Measurements from ENCODE around the gene CSNK2A3.

The CSNK2A3 gene

DNA sequence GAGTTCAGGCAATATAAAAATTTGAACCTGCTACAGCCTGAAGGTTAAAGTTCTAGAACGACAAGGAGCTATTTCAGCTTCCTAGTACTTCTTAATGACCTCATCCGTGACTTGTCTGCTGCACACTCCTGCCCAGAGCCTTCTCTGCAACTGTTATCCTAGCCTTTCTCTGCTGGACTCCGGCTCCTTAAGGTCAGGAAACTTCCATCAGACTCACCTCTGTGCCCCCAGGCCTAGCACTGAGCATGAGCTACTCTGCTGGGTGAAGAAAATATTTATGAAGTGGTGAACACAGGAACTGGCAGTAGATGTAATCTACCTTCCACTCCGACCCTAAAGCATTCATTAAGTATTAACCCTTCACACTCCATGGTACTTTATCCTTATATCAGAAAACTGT is 18.4 kb downstream of the CSNK2A3 start:
- DNase-seq, result no peak

DNA sequence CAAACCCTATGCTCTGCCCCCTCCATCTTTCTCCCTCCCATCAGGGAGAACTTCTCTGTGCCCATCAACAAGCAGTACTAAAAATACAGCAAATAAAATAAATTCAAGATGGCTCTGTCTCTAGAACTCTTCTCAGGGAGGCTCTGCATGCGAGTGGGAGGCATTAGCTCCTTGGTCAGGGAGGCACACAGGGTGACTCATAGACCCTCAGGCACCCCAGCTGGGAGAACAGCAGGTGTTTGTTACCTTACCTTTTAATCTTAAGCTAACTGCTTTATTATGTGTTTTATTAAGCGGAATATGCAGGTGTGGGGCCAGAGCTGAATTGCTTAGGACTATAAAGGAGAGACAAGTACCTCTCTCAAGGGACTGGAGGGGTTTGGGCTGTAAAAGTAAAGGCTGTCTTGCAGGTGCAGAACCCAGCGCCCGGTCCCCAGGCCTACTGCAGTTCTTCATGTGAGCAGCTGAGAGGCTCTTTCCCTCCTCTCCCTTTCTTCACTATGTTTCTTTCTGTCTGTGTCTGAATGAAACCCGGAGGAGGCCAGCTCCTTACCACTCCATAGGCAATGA is 20.8 kb downstream of the CSNK2A3 start:
- peak; percentile 29 for DNase-seq

DNA sequence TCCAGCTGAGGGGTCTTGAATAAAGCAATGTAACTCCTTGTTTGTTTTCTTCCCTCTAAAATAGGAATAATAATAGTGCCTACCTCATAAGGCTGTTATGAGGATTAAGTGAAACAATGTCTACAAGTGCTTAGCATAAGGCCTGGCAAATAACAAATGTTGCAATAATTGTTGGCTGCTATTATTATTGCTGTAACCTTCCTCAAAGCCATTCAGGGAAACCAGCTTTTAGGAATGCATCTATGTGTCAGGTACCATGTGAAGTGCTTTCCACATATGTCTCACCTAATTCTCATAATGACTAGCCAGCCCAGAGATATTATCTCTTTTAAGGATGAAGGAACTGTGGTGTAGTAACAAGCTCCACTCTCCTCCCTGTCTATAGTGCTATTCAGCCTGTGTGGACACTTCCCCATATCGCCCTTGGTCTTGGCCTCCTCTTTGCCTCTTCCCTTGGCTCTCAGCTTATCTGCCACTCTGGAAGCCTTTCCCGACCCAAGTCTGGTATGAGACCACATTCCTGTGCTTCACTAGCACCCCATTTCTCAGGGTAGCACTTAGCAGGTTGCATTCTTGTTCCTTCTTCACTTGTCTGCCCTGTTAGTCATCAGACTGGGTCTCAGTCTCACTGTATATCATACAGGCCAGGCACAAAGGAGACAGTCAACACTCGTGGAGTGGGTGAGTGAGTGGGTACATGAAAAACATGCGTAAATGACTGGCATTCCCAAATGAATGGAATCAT is 23.8 kb downstream of the CSNK2A3 start:
- no peak for DNase-seq

DNA sequence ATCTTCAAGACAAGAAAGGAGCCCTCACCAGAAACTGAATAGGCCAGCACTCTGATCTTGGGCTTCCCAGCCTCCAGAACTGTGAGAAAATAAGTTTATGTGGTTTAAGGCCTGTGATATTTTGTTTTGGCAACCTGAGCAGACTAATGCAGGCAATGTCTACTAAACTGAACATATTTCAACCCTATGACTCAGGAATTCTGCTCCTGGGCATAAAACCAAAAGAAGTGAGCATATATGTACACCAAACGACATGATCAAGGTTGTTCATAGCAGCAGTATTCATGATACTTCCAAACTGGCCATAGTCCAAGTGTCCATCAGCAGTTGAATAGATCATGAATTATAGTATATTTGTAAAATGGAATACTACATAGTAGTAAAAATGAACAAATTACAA is 29.0 kb downstream of the CSNK2A3 start:
- DNase-seq, result peak; percentile 31

DNA sequence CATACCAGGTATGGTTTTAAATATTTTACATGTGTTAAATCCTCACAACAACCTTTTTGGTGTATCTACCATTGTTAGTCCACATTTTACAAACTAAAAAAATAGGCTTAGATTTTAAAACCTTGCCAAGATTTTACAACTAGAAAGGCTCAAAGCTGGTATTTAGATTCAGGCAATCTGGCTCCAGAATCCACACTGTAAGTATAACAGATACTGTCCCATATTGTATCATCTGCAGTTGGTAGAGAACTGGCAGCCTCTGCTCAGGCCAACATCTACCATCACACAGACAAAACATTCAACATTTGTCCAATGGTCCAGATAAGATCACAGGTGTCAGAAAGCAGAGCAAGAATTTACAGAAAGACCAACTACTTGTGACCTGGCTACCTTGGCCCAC is 30.9 kb downstream of the CSNK2A3 start:
- DNase-seq, result no peak

DNA sequence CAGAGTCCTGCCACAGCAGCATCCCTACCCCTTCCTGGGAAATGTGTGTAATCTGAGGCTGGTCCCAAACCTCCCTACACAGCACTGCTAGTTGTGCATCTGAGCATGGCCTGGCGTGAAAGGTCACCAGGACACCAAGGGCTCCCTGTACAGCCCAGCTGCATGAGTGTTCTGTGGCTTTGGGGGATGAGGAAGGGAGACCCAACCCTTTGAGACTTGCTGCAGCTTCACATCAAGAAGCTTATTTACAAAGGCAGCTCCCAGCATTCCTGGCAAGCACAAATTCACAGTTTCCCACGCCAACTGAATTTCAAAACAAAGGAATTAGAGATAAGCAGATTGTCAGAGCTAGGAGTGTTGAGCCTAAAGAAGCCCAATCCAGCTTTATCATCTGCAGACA is 32.2 kb downstream of the CSNK2A3 start:
- no peak for DNase-seq

DNA sequence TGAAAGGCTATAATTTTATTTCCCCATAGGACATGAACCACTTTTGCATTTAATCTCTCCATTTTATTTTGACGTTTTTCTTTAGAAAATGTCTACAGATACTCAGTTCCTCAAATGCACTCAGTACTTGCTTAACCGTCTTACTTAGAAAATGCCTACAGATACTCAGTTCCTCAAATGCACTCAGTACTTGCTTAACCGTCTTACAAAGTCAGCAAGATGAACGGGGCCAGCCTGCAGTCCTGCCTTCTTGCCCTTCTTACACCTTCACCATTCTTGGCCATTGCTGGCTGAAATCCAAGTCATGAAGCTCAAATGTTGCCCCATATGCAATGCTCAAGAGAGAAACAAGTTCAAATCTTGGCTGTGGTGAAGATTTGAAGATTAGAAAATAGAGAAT is 34.1 kb downstream of the CSNK2A3 start:
- no peak for DNase-seq

DNA sequence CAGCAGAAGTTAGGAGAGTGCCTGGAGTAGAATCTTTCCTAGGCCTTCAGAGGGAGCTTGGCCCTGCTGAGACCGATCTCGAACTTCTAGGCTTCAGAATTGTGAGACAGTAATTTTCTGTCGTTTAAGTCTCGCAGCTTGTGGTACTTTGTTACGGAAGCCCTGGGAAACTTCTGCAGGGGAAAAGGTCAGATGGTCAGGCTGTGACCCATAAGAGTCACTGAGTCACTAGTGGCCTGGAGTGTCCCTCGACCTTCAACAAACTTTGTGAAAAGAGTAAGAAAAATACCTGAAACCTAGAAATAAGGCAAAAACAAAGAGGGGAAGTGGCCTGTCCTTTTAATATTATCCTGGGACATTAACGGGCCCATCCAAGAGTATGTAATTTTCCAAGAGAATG is 34.6 kb downstream of the CSNK2A3 start:
- DNase-seq, result no peak

DNA sequence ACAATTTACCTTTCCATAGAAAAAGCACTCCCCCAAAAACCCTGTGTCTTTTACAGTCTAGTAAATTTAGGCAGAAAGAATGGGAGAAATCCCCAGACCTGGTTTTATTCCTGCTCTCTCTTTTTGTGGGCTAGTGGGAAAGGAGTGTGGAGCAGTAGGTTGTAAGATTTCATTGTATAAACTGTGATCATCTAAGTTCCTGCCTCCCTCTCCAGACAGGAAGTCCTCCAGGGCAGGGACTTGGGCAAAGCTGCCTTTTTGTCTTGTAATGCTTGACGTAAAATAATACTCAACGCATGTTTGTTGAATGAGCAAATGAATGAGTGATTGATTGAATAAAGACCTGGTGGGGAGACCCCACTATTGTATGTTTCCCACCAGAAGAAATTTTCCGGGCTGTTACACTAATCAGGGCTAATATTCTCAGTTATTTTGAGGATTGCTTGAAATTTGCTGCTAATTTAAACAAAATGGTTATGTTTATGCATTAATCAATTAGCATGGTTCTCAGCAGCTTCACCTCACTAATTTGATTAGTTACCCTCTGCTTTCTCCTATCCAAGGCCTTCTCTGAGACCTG is 36.3 kb downstream of the CSNK2A3 start:
- DNase-seq, result no peak

DNA sequence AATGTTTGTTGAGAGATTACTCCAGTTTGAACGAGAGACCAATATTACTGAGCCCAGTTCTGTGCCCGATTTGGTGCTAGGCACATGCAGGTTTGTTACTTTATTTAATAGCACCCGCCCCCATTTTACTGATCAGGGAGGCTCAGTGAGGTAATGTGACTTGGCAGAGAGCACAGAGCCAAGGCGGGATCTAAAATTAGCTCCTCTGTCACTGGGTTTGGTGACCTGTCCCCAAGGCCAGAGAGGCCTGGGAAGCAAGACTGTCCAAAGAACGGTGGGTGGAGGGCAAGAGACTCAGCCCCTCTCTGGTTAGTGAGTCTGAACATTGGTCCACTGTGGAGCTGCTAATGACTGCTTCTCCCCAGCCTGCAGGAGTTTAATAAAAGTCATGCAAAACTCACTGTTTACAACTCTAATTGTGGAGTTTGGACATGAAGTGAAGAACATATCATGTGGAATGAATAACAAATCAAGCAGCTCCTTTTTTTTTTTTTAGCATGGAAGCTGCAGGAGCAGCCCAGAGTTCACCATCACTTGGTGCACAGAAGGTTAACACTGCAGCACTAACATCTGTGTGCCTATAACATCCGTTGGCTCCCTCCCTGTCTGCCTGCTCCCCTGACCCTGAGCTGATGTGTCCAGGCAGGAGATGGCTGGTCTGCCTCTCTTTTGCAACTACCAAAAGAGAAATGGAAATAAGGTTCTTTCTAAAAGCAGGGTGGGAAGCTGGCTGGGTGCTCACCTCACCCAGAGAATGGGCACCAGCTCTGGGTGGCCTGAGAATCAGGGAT is 39.0 kb downstream of the CSNK2A3 start:
- DNase-seq, result no peak

DNA sequence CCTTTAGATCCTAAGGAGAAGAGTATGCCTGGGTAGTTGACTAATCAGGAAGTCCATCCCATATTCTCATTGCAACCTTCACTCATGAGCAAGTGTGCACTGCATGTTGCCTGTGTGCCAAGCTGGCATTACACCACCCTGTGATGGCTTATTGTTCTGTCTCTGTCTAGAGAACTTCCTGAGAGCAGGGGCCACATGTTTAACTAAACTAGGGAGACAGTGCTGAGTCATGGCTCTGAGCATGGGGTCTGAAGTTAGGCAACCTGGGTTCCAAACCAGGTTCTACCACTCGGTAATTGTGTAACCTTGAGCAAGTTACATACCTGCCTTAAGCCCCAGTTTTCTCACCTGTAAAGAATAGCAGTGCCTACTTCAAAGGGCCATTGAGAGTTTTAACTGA is 39.6 kb downstream of the CSNK2A3 start:
- peak; percentile 68 for DNase-seq

DNA sequence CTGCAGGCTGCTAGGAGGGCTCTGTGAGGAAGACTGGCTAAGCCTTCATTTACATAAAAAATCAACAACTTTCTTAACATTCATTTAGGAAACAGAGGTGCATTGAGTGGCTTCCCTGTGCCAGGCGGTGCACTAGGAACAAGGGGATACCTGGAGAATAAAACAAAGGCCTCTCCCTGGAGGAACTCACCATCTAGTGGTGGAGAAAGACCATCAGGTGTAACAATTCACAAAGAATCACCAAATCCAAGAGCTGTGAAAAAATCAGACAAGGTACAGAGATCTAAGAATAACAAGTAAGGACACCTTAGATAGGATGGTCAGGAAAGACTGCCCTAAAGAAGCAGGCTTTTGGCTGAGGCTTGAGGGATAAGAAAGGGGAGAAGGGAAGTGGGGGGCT is 40.3 kb downstream of the CSNK2A3 start:
- no peak for DNase-seq

DNA sequence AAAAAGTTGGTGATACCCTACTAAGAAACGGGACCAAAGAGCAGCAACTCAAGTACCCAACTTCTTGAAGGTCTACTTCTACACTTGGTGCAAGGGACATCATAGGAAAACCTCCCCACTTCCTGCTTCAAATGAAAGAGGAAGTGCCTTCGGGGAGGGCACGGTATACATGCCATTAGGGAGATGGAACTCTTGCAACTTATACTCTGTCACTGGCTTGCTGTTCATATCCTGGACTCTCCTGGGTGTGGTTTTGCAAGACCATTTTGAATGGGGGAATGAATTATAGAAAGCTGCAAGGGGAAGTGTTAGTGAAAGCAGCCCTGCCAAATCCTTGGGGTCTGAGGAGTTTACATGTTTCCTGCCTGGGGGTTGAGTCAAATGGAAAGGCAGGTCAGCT is 41.9 kb downstream of the CSNK2A3 start:
- DNase-seq, result no peak

DNA sequence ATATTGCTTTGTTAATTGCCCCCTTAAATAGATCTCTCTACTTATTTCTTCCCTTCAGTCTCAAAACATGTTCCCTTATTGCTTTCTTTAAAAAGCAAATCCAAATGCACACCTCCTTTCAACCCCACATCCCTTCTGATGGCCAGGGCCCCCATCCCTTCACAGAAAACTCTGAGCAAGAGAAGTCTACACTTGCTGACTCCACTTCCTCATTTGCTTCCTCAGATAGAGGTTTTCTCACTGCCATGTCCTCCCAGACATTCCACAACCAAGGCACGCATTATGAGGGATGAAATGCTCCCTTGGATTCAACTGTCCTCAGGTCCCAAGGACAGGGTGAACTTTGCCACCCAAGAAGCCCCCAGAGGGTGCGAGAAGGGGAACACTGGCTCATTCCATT is 43.1 kb downstream of the CSNK2A3 start:
- DNase-seq, result no peak

DNA sequence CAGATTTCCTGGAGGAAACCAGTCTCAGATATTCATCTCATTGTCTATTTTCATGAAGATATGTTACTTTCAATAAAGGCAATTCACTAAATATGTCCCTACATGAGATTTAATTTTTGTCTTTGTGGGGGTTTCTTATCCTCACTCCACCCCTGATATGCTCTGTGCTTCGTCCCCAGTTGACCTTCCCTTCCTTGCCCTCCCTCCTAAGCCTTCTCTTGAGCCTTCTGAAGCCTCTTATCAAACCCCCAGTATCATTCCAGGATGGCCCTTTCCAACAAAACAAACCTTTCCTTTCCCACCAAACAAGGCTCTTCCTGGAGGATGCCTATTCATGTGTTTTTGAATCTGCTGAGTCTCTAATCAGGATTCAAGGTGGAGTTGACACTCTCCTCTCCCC is 44.8 kb downstream of the CSNK2A3 start:
- no peak for DNase-seq

DNA sequence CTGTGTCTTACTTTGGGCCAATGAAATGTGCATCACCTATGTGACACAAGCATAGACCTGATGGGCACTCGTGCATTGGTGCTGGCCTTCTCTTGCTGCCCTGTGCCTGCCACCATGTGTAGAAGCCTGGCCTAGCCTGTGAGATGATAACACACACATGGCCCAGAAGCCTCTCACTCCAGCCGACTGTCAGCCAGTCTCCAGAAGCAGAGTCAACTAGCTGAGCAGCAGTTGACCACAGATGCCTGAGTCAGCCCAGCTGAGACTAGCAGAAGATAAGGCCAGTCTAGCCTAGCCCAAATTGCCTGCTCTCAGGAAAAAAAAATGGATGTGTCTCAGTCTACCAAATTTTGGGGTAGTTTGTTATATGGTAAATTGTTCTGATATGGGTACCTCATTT is 46.2 kb downstream of the CSNK2A3 start:
- peak; percentile 20 for DNase-seq

DNA sequence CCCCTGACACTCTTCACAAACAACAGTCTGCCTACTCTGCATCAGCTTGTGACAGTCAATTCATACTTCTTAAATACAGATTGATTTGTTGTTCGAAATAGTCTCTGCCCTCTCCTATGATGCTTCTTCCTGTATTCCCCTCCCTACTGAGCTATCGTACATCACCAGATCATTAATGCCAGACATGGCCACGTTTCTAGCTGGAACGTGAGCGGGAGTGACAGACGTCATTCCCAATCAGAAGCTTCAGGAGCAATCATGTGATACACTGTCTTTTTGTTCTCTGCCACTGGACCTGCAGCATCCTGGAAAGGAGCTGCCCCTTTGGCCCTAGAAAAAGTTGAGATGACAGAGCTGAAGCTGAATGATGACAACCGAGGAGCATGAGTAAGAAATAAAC is 48.5 kb downstream of the CSNK2A3 start:
- DNase-seq, result no peak

DNA sequence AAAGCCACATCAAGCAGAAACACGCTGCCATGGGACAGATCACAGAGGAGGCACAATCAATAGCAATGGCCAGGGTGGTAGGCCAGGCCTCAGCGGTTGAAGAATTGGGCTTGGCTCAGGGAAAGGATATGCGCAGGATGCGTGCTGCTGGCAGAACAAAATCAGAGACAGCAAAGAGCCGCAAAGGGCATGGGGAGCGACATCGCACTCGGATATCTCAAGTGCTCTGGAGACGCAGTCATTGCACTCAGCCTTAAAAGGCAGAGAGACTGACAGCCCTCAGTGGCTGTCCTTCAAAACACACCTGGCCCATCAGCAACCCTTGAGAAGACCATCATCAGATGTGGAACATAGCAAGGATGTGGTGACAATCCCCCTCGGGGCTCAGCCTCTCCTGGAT is 50.5 kb downstream of the CSNK2A3 start:
- no peak for DNase-seq

Measured in NCI-H226 (cell line).